ENCODE results near the gene USP5. TPM values are rescaled to one million over a fixed set of nuclear protein-coding genes. Genes with fewer than 3 reads are reported as not detected.

USP5 gene
- total RNA-seq, 1 experiment from 2014 or later = 104 TPM

DNA sequence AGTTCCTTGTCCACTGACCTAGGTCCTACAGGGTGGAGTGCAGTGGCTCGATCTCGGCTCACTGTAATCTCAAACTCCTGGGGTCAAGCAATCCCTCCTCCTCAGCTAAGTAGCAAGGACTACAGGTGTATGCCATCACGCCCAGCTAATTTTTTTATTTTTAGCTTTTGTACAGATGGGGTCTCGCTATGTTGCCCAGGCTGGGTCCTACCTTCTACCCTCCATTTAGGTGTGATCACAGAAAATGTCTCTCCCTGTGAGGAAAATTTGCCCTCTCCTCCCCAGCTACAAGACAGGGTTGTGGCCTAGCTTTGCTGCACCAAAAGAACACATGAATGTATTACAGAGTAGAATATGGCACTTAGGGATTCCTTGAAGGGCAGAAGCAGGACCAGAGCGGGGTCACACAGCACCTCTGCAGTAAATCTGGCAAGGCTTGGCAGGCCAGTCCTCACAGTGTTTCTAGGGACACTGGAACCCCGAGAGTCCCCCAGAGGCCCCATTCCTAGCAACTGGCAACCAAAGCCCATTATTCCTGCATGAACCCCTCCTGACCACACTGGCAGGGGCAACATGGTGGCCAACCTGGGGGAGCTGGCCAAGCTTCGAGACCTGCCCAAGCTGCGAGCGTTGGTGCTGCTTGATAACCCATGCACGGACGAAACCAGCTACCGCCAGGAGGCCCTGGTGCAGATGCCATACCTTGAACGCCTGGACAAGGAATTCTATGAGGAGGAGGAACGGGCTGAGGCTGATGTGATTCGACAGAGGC lies 60.4 kb downstream of the USP5 start:
- DNase-seq (ENCODE audit: low spot score) = no peak

DNA sequence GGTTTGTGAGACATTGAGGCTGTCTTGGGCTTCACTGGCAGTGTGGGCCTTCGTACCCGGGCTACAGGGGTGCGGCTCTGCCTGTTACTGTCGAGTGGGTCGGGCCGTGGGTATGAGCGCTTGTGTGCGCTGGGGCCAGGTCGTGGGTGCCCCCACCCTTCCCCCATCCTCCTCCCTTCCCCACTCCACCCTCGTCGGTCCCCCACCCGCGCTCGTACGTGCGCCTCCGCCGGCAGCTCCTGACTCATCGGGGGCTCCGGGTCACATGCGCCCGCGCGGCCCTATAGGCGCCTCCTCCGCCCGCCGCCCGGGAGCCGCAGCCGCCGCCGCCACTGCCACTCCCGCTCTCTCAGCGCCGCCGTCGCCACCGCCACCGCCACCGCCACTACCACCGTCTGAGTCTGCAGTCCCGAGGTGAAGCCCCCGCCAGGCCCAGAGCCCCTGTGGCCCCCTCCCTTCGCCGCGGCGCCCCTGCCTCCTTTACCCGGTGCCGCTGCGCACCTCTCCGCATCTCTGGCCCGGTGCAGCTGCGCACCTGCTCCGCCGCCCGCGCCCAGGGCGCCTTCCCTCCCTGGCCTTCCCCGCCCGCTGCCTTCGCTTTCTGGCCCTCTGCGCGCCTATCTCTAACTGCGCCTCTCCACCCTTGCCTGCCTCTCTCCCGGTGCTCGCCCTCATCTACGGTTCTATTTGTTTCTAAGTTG lies 62.4 kb downstream of the USP5 start, which contains the start of gene ENO2:
ENO2 (plus strand) TSS at position 335 of the 701 bp plus-strand sequence. CDS start 1,253 bp downstream, outside the sequence.
- no peak for DNase-seq (ENCODE audit: low spot score)

DNA sequence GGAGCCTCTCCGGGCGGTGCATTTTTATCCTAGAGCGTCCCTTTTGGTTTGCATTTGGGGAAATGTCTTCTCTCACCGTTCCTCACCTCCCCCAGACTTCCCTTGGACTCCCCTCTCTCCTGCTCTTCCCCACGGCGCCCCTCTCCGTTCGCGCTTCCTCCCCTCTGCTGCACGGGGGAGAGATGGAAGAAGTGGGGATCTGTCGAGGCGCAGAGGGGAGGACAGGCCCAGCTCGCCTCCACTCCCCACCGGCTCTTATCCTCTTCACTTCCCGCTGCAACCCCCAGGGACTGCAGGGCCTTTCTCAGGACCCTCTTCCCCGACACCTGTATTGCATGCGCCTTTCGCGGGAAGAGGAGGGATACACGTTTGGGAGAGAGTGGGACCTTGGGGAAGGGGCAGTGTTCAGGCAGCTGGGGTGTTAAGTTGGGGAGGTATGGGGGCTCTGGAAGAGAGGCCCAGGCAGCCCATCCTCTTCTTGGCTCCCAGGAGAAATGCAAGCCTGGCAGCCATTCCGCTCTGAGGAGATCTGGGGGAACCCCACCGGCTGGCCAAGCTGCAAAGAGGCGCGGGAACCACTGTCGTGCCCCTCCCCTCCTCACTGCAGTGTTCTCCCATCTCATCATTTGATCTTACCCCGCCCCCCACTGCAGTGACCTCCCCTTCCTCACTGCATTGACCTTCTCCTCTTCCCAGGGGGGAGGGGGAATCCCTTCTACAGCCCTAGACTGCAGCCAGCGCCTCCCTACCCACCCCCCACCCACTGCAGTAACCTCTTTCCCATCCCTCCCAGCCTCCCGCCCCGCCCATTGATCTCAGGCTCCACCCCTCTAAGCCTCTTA lies 63.2 kb downstream of the USP5 start:
- DNase-seq (ENCODE audit: low spot score) = no peak

DNA sequence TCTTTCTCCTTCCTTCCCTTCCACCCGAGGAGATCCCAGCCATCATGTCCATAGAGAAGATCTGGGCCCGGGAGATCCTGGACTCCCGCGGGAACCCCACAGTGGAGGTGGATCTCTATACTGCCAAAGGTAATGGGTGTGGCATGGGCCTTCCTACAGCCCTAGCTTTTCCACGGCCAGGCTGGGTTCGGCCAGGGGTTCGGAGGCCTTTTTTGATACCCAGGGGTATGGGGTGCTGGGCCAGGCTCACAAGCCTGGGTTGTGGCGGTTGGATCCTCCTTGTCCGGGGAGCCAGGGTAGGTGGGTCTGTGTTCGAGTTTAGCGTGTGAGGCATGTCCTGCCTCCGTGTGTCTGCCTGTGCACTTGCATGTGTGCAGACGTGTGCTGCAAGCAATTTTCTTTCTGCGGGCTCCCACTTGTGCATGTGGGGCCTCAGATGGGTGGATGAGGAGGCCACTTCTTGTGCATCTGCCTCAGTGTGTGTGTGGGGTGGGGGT lies 63.9 kb downstream of the USP5 start:
- DNase-seq (ENCODE audit: low spot score) = no peak

Other genes starting within 250 kb of the USP5 start
- 164 and 201 TPM in 2 replicates for gene CHD4, start 244.8 kb upstream of the USP5 start, total RNA-seq (2014; rRNA removed; shearing (Covaris generic))
- 2.5 TPM in 2 replicates for gene LPAR5, start 216.2 kb upstream of the USP5 start, total RNA-seq (2014; rRNA removed; shearing (Covaris generic))
- gene ACRBP, start 204.7 kb upstream of the USP5 start, total RNA-seq (2014; rRNA removed; shearing (Covaris generic)) = 0.65 TPM in 1 of 2 replicates, not detected in the other
- gene ING4, start 189.0 kb upstream of the USP5 start, total RNA-seq (2014; rRNA removed; shearing (Covaris generic)) = 23.7 and 27.4 TPM in 2 replicates
- gene ZNF384, start 162.8 kb upstream of the USP5 start, total RNA-seq (2014; rRNA removed; shearing (Covaris generic)) = 6.4 and 9.2 TPM in 2 replicates
- 0.24 and 2.3 TPM in 2 replicates for gene PIANP, start 151.3 kb upstream of the USP5 start, total RNA-seq (2014; rRNA removed; shearing (Covaris generic))
- gene COPS7A, start 128.1 kb upstream of the USP5 start, total RNA-seq (2014; rRNA removed; shearing (Covaris generic)) = 40.7 and 45.7 TPM in 2 replicates
- 168 and 187 TPM in 2 replicates for gene MLF2, start 99.0 kb upstream of the USP5 start, total RNA-seq (2014; rRNA removed; shearing (Covaris generic))
- gene PTMS, start 85.8 kb upstream of the USP5 start, total RNA-seq (2014; rRNA removed; shearing (Covaris generic)) = 86.8 and 166 TPM in 2 replicates
- not detected in 2 replicates for gene LAG3, start 79.6 kb upstream of the USP5 start, total RNA-seq (2014; rRNA removed; shearing (Covaris generic))
- not detected in 2 replicates for gene CD4, start 62.6 kb upstream of the USP5 start, total RNA-seq (2014; rRNA removed; shearing (Covaris generic))
- gene GPR162, start 30.3 kb upstream of the USP5 start, total RNA-seq (2014; rRNA removed; shearing (Covaris generic)) = 5.3 and 12.3 TPM in 2 replicates
- gene P3H3, start 23.7 kb upstream of the USP5 start, total RNA-seq (2014; rRNA removed; shearing (Covaris generic)) = 6.9 and 7.4 TPM in 2 replicates
- gene GNB3, start 11.2 kb upstream of the USP5 start, total RNA-seq (2014; rRNA removed; shearing (Covaris generic)) = 0.19 and 5.1 TPM in 2 replicates
- 30.8 and 52.8 TPM in 2 replicates for gene CDCA3, start 864 bp upstream of the USP5 start, total RNA-seq (2014; rRNA removed; shearing (Covaris generic))
- 675 and 790 TPM in 2 replicates for gene TPI1, start 15.4 kb downstream of the USP5 start, total RNA-seq (2014; rRNA removed; shearing (Covaris generic))
- 7.9 and 10.2 TPM in 2 replicates for gene SPSB2, start 21.2 kb downstream of the USP5 start, total RNA-seq (2014; rRNA removed; shearing (Covaris generic))
- gene LRRC23, start 52.7 kb downstream of the USP5 start, total RNA-seq (2014; rRNA removed; shearing (Covaris generic)) = 8.3 and 14.4 TPM in 2 replicates
- gene ENO2, start 62.4 kb downstream of the USP5 start, total RNA-seq (2014; rRNA removed; shearing (Covaris generic)) = 21.5 and 24.7 TPM in 2 replicates
- 3.1 and 6.6 TPM in 2 replicates for gene ATN1, start 75.8 kb downstream of the USP5 start, total RNA-seq (2014; rRNA removed; shearing (Covaris generic))
- not detected in 2 replicates for gene RNU7-1, start 91.7 kb downstream of the USP5 start, total RNA-seq (2014; rRNA removed; shearing (Covaris generic))
- gene C12orf57, start 91.9 kb downstream of the USP5 start, total RNA-seq (2014; rRNA removed; shearing (Covaris generic)) = 1.8 TPM in 1 of 2 replicates, not detected in the other
- gene PTPN6, start 99.2 kb downstream of the USP5 start, total RNA-seq (2014; rRNA removed; shearing (Covaris generic)) = 0.31 and 0.48 TPM in 2 replicates
- 172 and 183 TPM in 2 replicates for gene PHB2, start 118.5 kb downstream of the USP5 start, total RNA-seq (2014; rRNA removed; shearing (Covaris generic))
- 42.6 and 50.5 TPM in 2 replicates for gene EMG1, start 118.8 kb downstream of the USP5 start, total RNA-seq (2014; rRNA removed; shearing (Covaris generic))
- gene LPCAT3, start 166.3 kb downstream of the USP5 start, total RNA-seq (2014; rRNA removed; shearing (Covaris generic)) = 9.2 and 14.7 TPM in 2 replicates
- gene C1S, start 208.6 kb downstream of the USP5 start, total RNA-seq (2014; rRNA removed; shearing (Covaris generic)) = 20.3 and 39.8 TPM in 2 replicates
- gene C1R, start 240.3 kb downstream of the USP5 start, total RNA-seq (2014; rRNA removed; shearing (Covaris generic)) = 10.7 and 16.0 TPM in 2 replicates